Measurements from ENCODE around the gene HCRTR1.
A peak's percentile ranks its signal among the peaks of the same experiment; 100 is the strongest.
"Not testable (repeated sequence)": the region's sequence is repeated elsewhere in the genome, so short reads cannot be mapped to it uniquely, and the experiment has no call there.

HCRTR1 gene

DNA sequence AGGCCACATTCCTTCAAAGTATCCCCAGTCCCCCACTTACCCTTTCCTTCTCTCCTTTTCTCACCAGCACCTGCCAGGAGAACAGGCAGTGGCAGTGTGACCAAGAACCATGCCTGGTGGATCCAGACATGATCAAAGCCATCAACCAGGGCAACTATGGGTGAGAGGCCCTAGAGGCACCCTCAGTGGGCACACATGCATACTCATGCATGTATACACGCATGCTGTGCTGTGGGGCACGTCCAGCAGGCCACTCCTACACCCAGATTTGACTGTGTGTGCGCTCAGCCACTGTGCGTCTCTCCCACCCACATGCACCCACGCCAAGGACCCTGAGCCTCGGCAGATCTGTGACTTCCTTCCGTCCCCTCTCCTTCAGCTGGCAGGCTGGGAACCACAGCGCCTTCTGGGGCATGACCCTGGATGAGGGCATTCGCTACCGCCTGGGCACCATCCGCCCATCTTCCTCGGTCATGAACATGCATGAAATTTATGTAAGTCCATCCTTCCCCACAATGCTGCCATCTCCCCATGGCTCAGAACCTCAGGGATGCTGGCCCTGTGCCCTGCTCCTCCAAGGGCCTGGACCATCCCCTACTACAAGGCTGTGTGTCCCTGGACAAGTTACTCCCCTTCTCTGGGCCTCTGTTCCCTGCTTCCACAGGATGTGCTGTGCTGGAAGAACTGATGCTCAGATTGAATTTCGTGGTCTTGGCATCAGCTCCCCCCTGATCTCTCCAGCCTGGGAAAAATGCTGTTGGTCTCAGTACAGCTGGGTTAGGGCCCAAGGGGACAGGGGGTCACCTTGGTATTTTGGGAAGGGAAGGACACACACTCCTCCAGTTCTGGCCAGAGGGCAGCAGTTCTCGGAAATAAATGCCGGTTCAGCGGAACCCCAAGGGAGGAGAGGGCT lies 34.2 kb upstream of the HCRTR1 start:
- H3K27ac ChIP-seq: peak overlapping the region; percentile 56; the same call in 1 of the 2 replicates
- TF ChIP-seq, protein P1, sequence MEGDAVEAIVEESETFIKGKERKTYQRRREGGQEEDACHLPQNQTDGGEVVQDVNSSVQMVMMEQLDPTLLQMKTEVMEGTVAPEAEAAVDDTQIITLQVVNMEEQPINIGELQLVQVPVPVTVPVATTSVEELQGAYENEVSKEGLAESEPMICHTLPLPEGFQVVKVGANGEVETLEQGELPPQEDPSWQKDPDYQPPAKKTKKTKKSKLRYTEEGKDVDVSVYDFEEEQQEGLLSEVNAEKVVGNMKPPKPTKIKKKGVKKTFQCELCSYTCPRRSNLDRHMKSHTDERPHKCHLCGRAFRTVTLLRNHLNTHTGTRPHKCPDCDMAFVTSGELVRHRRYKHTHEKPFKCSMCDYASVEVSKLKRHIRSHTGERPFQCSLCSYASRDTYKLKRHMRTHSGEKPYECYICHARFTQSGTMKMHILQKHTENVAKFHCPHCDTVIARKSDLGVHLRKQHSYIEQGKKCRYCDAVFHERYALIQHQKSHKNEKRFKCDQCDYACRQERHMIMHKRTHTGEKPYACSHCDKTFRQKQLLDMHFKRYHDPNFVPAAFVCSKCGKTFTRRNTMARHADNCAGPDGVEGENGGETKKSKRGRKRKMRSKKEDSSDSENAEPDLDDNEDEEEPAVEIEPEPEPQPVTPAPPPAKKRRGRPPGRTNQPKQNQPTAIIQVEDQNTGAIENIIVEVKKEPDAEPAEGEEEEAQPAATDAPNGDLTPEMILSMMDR (IDR thresholded peaks at IDR 0.05): no peak
- no peak for TF ChIP-seq ZFX (IDR thresholded peaks at IDR 0.05; ENCODE audit: borderline replicate concordance)

DNA sequence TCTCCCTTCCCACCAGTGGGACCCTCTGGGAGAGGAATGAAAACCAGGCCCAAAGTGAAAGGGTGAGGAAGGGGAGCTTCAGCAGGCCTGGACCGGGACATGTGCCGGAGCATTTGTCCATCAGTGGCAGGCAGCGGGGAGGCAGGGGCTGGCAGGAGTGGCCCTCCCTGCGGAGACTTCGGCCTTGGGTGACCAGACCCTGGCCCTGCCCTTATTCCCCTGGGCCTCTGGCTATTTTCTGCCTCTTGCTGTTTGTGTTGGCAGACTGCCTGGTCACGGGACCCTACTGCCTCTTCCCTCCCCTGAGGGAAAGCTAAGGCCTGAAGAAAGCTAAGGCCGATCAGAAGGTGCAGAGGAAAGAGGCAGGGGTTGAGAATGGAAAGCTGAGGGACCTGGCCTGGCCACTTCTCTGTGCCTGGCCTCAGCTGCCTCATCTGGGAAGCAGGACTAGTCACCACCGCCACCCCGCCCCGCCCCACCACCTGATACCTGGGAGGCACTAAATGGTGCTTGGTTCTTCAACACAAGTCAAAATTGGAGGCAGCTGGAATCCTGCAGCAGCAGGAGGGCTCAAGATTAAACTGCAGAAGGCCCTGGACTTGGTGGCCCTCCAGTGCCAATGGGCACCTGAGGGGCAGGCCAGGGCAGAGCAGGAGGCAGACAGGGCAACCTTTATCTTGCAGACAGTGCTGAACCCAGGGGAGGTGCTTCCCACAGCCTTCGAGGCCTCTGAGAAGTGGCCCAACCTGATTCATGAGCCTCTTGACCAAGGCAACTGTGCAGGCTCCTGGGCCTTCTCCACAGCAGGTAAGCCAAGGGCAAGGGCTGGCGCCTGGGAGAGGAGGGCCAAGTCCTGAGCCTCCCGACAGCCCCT lies 33.3 kb upstream of the HCRTR1 start:
- H3K27ac ChIP-seq: peak overlapping the region; percentile 56
- no peak for TF ChIP-seq ZFX (IDR thresholded peaks at IDR 0.05; ENCODE audit: borderline replicate concordance)
- TF ChIP-seq, protein P1 (IDR thresholded peaks at IDR 0.05): no peak

DNA sequence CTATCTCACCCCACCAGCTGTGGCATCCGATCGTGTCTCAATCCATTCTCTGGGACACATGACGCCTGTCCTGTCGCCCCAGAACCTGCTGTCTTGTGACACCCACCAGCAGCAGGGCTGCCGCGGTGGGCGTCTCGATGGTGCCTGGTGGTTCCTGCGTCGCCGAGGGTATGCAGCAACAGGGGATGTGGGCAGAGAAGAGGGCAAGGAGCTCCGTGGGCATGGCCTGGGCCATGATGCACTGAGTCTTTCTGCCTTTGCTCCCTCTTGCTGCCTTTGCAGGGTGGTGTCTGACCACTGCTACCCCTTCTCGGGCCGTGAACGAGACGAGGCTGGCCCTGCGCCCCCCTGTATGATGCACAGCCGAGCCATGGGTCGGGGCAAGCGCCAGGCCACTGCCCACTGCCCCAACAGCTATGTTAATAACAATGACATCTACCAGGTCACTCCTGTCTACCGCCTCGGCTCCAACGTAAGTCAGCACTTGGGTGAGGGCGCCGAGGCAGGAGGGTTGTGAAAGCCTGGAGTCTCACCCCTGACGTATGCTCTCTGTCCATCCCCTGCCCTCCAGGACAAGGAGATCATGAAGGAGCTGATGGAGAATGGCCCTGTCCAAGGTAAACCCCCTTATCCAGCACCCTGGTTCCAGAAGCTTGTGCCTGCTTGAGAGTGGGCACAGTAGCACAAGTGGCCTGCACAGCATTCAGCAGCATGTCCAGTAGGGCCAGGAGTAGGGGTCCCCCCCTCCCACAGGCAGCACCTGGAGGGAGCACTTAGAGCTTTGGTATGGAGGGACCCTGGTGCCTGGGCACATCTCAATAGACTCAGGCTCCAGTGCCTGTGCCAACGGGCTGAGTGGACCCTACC lies 32.4 kb upstream of the HCRTR1 start:
- peak overlapping the region; percentile 56; the same call in 1 of the 2 replicates for H3K27ac ChIP-seq
- TF ChIP-seq ZFX (IDR thresholded peaks at IDR 0.05; ENCODE audit: borderline replicate concordance): no peak
- TF ChIP-seq, protein P1 (IDR thresholded peaks at IDR 0.05): no peak

DNA sequence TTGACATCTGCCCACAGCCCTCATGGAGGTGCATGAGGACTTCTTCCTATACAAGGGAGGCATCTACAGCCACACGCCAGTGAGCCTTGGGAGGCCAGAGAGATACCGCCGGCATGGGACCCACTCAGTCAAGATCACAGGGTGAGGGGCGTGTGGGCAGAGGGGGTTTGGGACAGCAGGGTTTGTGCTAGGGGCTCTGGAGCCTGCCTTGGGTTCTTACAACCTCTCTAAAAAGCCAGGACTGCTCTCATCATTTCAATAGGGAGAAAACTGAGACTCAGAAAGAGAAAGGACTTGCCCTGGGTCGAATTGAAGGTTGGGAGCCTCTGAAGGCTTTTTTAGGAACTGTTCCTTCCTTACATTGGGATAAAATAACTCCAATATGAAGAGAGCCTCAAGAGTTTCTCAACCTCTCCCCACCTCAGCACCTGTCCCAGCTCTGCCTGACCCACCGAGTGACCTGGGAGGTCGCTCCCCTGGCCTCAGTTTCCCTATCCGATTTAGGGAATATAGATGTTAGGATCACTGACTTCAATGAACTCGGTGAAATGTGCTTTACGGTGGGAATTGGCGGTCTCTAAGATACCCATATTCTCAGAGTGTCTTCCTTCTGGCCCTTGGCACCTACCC lies 31.6 kb upstream of the HCRTR1 start:
- no peak for TF ChIP-seq ZFX (IDR thresholded peaks at IDR 0.05; ENCODE audit: borderline replicate concordance)
- TF ChIP-seq, protein P1 (IDR thresholded peaks at IDR 0.05): no peak
- H3K27ac ChIP-seq: no peak overlapping the region

DNA sequence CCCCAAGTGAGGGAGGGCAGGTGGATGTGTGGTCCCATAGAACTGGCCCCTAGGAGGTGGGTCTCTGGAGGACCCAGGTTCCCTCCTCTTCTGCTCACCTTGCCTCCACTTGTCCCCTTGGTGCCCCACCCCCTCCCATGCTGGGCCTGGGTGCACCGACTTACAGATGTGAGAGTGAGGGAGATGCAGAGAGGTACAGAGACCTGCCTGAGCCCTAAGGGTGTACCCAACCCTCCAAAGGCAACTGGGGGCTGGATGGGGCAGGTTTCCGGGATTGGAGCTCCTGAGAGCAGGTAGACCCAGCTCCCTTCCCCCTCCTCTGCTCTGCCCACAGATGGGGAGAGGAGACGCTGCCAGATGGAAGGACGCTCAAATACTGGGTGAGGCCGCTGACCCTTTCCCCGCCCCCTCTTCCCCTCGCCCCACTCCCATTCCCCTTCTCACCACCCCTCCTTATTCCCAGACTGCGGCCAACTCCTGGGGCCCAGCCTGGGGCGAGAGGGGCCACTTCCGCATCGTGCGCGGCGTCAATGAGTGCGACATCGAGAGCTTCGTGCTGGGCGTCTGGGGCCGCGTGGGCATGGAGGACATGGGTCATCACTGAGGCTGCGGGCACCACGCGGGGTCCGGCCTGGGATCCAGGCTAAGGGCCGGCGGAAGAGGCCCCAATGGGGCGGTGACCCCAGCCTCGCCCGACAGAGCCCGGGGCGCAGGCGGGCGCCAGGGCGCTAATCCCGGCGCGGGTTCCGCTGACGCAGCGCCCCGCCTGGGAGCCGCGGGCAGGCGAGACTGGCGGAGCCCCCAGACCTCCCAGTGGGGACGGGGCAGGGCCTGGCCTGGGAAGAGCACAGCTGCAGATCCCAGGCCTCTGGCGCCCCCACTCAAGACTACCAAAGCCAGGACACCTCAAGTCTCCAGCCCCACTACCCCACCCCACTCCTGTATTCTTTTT lies 30.8 kb upstream of the HCRTR1 start:
- no peak for TF ChIP-seq ZFX (IDR thresholded peaks at IDR 0.05; ENCODE audit: borderline replicate concordance)
- TF ChIP-seq, protein P1 (IDR thresholded peaks at IDR 0.05): no peak
- no peak overlapping the region for H3K27ac ChIP-seq

DNA sequence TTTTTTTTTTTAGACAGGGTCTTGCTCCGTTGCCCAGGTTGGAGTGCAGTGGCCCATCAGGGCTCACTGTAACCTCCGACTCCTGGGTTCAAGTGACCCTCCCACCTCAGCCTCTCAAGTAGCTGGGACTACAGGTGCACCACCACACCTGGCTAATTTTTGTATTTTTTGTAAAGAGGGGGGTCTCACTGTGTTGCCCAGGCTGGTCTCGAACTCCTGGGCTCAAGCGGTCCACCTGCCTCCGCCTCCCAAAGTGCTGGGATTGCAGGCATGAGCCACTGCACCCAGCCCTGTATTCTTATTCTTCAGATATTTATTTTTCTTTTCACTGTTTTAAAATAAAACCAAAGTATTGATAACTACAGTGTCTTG lies 30.2 kb upstream of the HCRTR1 start:
- not testable (repeated sequence) for H3K27ac ChIP-seq
